ENCODE data around the gene FXYD5. TPM values are rescaled to one million over a fixed set of nuclear protein-coding genes. Genes with fewer than 3 reads are reported as not detected.
"Not testable (repeated sequence)": the region's sequence is repeated elsewhere in the genome, so short reads cannot be mapped to it uniquely, and the experiment has no call there.

The FXYD5 gene
- total RNA-seq, 1 donor from 2014 or later, result 135 TPM

DNA sequence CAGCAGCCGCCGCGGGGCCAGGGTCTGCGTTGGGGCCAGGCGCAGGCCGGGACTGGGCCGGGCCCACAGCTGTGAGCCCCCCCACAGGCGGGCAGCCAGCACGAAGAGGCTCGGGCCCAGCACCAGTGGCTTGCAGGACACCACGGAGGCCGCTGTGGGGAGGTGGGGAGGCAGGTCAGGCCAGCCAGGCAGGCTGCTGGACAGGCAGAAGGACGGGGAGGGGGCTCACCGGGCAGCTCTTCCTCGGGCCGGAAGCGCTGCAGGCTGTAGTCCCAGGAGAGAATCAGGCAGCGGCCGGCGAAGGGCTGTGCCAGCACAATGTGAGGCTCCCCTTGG lies 27.9 kb upstream of the FXYD5 start:
- Histone ChIP-seq H3K36me3 (ENCODE audit: control insufficient read depth, insufficient read depth, low read length) (no peaks in the 10 kb centered on the region), H3K27me3 (ENCODE audit: control insufficient read depth, insufficient read depth, low read length) (peaks cover 5% of the 10 kb centered on the region), H3K4me3 (ENCODE audit: low read depth, low read length) (no peak overlapping the region)
- TF ChIP-seq, protein P1, sequence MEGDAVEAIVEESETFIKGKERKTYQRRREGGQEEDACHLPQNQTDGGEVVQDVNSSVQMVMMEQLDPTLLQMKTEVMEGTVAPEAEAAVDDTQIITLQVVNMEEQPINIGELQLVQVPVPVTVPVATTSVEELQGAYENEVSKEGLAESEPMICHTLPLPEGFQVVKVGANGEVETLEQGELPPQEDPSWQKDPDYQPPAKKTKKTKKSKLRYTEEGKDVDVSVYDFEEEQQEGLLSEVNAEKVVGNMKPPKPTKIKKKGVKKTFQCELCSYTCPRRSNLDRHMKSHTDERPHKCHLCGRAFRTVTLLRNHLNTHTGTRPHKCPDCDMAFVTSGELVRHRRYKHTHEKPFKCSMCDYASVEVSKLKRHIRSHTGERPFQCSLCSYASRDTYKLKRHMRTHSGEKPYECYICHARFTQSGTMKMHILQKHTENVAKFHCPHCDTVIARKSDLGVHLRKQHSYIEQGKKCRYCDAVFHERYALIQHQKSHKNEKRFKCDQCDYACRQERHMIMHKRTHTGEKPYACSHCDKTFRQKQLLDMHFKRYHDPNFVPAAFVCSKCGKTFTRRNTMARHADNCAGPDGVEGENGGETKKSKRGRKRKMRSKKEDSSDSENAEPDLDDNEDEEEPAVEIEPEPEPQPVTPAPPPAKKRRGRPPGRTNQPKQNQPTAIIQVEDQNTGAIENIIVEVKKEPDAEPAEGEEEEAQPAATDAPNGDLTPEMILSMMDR (IDR thresholded peaks at IDR 0.05; ENCODE audit: insufficient read depth, low read length, poor library complexity, severe bottlenecking), result no peak
- DNase-seq (ENCODE audit: low read depth), result no peak

DNA sequence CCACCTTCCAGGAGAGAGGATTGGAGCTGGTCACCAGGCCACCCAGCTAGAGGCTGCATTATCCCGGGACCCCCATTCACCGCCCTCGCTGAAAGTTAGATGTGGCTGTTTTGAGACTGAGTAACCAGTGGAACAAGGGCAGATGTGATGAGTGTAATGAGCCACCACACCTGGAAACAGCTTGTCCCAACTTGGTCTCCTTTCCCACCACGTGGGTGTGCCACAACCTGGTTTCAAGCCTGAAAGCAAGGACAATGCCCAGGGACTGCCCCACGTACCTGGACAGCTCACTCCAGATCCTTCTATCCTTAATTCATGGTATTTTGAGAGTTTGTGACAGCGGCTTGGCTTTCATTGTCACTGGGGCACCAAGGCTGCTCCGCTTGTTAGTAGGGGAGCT lies 26.7 kb upstream of the FXYD5 start:
- Histone ChIP-seq H3K36me3 (ENCODE audit: control insufficient read depth, insufficient read depth, low read length) (no peaks in the 10 kb centered on the region), H3K27me3 (ENCODE audit: control insufficient read depth, insufficient read depth, low read length) (peaks cover 5% of the 10 kb centered on the region), H3K4me3 (ENCODE audit: low read depth, low read length) (no peak overlapping the region)
- DNase-seq (ENCODE audit: low read depth), result no peak
- TF ChIP-seq, protein P1 (IDR thresholded peaks at IDR 0.05; ENCODE audit: insufficient read depth, low read length, poor library complexity, severe bottlenecking), result no peak

DNA sequence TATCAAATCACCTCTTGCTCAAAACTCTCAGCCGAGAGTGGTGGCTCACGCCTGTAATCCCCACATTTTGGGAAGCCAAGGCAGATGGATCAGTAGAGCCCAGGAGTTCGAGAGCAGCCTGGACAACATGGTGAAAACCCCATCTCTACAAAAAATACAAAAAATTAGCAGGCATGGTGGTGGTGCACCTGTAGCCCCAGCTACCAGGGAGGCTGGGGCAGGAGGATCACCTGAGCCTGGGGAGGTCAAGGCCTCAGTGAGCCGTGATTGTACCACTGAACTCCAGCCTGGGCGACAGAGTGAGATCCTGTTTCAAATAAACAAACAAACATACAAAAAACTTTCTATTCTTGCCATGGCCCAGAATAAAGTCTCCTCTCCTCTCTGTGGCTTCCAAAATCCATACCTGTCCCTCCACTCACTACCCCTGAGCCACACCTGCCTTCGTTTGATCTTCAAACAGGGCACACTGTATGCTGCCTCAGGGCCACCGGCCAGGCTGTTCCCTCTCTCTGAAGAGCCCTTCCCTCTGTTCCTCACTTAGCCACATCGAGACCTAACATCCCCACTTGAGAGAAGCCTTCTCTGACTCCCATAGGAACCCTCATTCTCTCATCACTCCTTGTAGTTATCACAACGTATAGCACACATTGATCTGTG lies 26.0 kb upstream of the FXYD5 start:
- Histone ChIP-seq H3K36me3 (ENCODE audit: control insufficient read depth, insufficient read depth, low read length) (no peaks in the 10 kb centered on the region), H3K4me3 (ENCODE audit: low read depth, low read length) (no peak overlapping the region), H3K27me3 (ENCODE audit: control insufficient read depth, insufficient read depth, low read length) (peaks cover 7% of the 10 kb centered on the region)
- TF ChIP-seq, protein P1 (IDR thresholded peaks at IDR 0.05; ENCODE audit: insufficient read depth, low read length, poor library complexity, severe bottlenecking), result no peak
- no peak for DNase-seq (ENCODE audit: low read depth)

DNA sequence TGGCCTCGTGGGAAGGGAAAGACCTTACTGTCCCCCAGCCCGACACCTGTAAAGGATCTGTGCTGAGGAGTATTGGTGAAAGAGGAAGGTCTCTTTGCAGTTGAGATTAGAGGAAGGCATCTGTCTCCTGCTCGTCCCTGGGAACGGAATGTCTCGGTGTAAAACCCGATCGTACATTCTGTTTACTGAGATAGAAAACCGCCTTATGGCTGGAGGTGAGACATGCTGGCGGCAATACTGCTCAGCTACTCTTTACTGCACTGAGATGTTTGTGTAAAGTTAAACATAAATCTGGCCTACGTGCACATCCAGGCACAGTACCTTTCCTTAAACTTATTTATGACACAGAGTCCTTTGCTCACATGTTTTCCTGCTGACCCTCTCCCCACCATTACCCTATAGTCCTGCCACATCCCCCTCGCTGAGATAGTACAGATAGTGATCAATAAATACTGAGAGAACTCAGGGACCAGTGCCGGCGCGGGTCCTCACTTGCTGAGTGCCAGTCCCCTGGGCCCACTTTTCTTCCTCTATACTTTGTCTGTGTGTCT lies 24.7 kb upstream of the FXYD5 start:
- not testable (repeated sequence) for H3K4me3 ChIP-seq (ENCODE audit: low read depth, low read length); H3K36me3 ChIP-seq (ENCODE audit: control insufficient read depth, insufficient read depth, low read length); DNase-seq (ENCODE audit: low read depth)
- peaks cover 16% of the 10 kb centered on the region for H3K27me3 ChIP-seq (ENCODE audit: control insufficient read depth, insufficient read depth, low read length)

DNA sequence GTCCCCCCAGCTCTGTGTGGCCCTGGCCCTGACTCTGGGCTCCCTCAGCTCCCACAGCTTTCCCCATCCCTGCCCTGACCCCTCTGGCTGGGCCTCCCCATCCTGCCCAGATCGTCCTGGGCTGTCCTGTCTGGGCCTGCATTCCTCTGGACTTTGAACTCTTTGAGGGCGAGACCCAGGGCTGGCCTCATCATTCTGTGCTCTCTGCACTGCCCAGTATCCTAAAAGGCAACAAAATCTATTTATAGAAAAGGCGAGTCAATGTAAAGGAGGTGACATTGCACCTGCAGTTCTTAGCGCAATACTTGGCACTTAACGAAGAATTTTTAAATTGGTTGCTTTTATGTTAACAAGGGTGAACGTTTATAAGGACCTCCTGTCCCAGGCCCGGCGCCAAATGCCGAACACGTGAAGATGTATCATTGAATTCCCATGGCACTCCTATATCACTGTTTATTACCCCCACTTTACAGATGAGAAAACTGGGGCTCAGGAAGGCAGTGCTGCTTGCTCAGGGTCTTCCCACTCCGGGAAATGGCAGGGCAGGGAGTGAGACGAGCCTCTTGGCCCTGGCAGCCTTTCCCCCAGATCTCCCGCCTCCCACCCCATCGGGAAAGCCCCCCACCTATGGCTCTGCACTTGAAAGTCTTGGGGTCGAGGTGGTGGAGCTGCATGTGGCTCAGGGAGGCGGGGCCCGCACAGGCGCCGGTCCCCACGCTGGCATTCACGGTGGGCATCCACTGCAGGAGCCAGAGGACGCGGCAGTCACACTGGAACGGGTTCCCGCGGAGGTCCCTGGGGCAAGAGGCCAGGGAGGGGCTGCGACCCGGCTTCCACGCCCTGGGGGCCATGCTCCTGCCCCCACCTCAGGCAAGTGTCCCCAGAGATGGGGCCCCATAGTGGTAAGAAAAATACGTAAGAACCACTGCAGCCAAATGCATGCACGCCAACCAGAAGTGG lies 23.5 kb upstream of the FXYD5 start:
- Histone ChIP-seq H3K4me3 (ENCODE audit: low read depth, low read length) (no peak overlapping the region), H3K27me3 (ENCODE audit: control insufficient read depth, insufficient read depth, low read length) (peaks cover 17% of the 10 kb centered on the region), H3K36me3 (ENCODE audit: control insufficient read depth, insufficient read depth, low read length) (no peaks in the 10 kb centered on the region)
- no peak for DNase-seq (ENCODE audit: low read depth)
- TF ChIP-seq, protein P1 (IDR thresholded peaks at IDR 0.05; ENCODE audit: insufficient read depth, low read length, poor library complexity, severe bottlenecking), result no peak

DNA sequence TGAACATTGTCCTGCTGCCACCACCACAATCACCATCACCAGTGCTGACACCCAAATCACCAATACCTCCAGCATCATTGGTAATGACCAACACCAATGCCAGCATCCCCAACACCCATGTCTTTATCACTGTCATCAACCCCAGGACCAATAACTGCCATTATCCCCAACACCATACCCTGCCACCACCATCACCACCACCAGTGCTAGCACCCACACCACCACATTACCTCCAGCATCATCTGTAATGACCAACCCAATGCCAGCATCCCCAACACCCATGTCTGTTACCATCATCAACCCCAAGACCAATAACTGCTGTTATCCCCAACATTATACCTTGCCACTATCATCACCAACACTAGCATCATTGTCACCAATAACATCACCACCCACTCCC lies 22.3 kb upstream of the FXYD5 start:
- no peak overlapping the region for H3K4me3 ChIP-seq (ENCODE audit: low read depth, low read length)
- DNase-seq (ENCODE audit: low read depth), result no peak
- H3K36me3 ChIP-seq (ENCODE audit: control insufficient read depth, insufficient read depth, low read length), result no peaks in the 10 kb centered on the region
- TF ChIP-seq, protein P1 (IDR thresholded peaks at IDR 0.05; ENCODE audit: insufficient read depth, low read length, poor library complexity, severe bottlenecking), result no peak
- peaks cover 25% of the 10 kb centered on the region for H3K27me3 ChIP-seq (ENCODE audit: control insufficient read depth, insufficient read depth, low read length)
